Uterus (tissue), 4 donors: ENCODE data around the gene GPSM1. TPM values are rescaled to one million over a fixed set of nuclear protein-coding genes. Genes with fewer than 3 reads are reported as not detected.

Experiments
- DNase-seq, 2 donors: peaks; one replicate each; pipeline ENCODE4 v3.0.0-alpha.2; 2019 to 2020
- H3K27ac ChIP-seq, 2 donors: fragments of 200-600 bp; sonication (generic); 1 replicate in 1 of 2; 2 replicates in 1 of 2; pipeline ENCODE4 v1.5.1; 2016 to 2018
- H3K27me3 ChIP-seq, 2 donors: fragments of 200-600 bp; sonication (generic); one replicate each; pipeline ENCODE4 v1.5.1; 2018 to 2019; ENCODE audit warnings: control low read depth in 1 of 2
- H3K36me3 ChIP-seq, 2 donors: fragments of 200-600 bp; sonication (generic); one replicate each; pipeline ENCODE4 v1.5.1; 2019; ENCODE audit warnings: control low read depth in 1 of 2
- H3K4me1 ChIP-seq, 2 donors: fragments of 200-600 bp; sonication (generic); one replicate each; pipeline ENCODE4 v1.5.1; 2018 to 2019; ENCODE audit warnings: control low read depth in 1 of 2
- H3K4me3 ChIP-seq, 2 donors: fragments of 200-600 bp; sonication (generic); 1 replicate in 1 of 2; 2 replicates in 1 of 2; pipeline ENCODE4 v1.5.1; 2018 to 2019; ENCODE audit warnings: mild to moderate bottlenecking in 1 of 2
- H3K9me3 ChIP-seq, 2 donors: fragments of 200-600 bp; sonication (generic); one replicate each; pipeline ENCODE4 v1.5.1; 2019; ENCODE audit warnings: control low read depth in 1 of 2
- CTCF ChIP-seq, 4 experiments: fragments of 200-600 bp in 2 of 4; fragments of 450-650 bp in 2 of 4; sonication (generic) in 2 of 4; IDR thresholded peaks; one replicate each; pipeline ENCODE4 v1.5.1; 2016 to 2019; ENCODE audit warnings: antibody characterized with exemption in 4 of 4, mild to moderate bottlenecking in 2 of 4, moderate library complexity in 1 of 4
- POLR2A ChIP-seq, 2 donors: fragments of 450-650 bp; IDR thresholded peaks; one replicate each; pipeline ENCODE4 v1.6.1; 2016; ENCODE audit warnings: antibody characterized with exemption in 2 of 2, mild to moderate bottlenecking in 1 of 2, moderate library complexity in 1 of 2
- intact Hi-C: fragments of 100-400 bp; cut with DNase I; formaldehyde crosslinking; loops from one replicate; pipeline ENCODE4 v1.15.1; 2023; ENCODE audit warnings: low total_unique reads
- total RNA-seq, 4 donors: library from RNA; depleted of rRNA in 3 of 4; stranded (reverse); fragments of >200 nt in 3 of 4; gene quantifications; one replicate each; pipeline versions ENCODE4 v1.1.0 to v1.2.4, GENCODE V29; 2014 to 2023
- donor health status: DM: yes; HTN: yes; CAD: no.

Gene GPSM1
- total RNA-seq, 4 donors from 2014 or later, result 4.4 to 43.6 (median 24.1) TPM

GRCh38 chr9:136295542-136296433 lies 31.6 kb upstream of the GPSM1 start:
- H3K9me3 ChIP-seq, result no peaks in the 10 kb centered on the region
- no peak for DNase-seq
- H3K27me3 ChIP-seq, result no peaks in the 10 kb centered on the region
- no peaks in the 10 kb centered on the region for H3K36me3 ChIP-seq
- H3K4me3 ChIP-seq, result no peak overlapping the region
- H3K27ac ChIP-seq, result no peak overlapping the region
- intact Hi-C loops, result no loop called here
- no peaks in the 10 kb centered on the region for H3K4me1 ChIP-seq
- TF ChIP-seq POLR2A (IDR thresholded peaks at IDR 0.05) (no peak), CTCF (IDR thresholded peaks at IDR 0.05) (no peak)

- DNase-seq, result no peak
- Histone ChIP-seq H3K27ac (no peak overlapping the region), H3K4me1 (no peaks in the 10 kb centered on the region), H3K4me3 (no peak overlapping the region), H3K9me3 (no peaks in the 10 kb centered on the region), H3K27me3 (no peaks in the 10 kb centered on the region), H3K36me3 (no peaks in the 10 kb centered on the region)
- TF ChIP-seq CTCF (IDR thresholded peaks at IDR 0.05) (no peak), POLR2A (IDR thresholded peaks at IDR 0.05) (no peak)
- intact Hi-C loops, result no loop called here
Measured at GRCh38 chr9:136296434-136297015, 30.8 kb upstream of the GPSM1 start.

GRCh38 chr9:136297016-136297691 lies 30.2 kb upstream of the GPSM1 start:
- TF ChIP-seq POLR2A (IDR thresholded peaks at IDR 0.05) (no peak), CTCF (IDR thresholded peaks at IDR 0.05) (no peak)
- Histone ChIP-seq H3K4me3 (no peak overlapping the region), H3K27ac (no peak overlapping the region), H3K36me3 (no peaks in the 10 kb centered on the region), H3K9me3 (no peaks in the 10 kb centered on the region), H3K4me1 (no peaks in the 10 kb centered on the region), H3K27me3 (no peaks in the 10 kb centered on the region)
- intact Hi-C loops, result no loop called here
- no peak for DNase-seq

- intact Hi-C loops, result no loop called here
- DNase-seq, result no peak
- H3K4me3 ChIP-seq, result no peak overlapping the region
- H3K27ac ChIP-seq, result no peak overlapping the region
- no peaks in the 10 kb centered on the region for H3K9me3 ChIP-seq
- H3K27me3 ChIP-seq, result no peaks in the 10 kb centered on the region
- no peaks in the 10 kb centered on the region for H3K4me1 ChIP-seq
- no peaks in the 10 kb centered on the region for H3K36me3 ChIP-seq
- TF ChIP-seq POLR2A (IDR thresholded peaks at IDR 0.05), result no peak
- TF ChIP-seq CTCF (IDR thresholded peaks at IDR 0.05), result no peak
Measured at GRCh38 chr9:136297766-136298735, 29.3 kb upstream of the GPSM1 start.
